ENCODE measurements around the gene RGS7. TPM values are rescaled to one million over a fixed set of nuclear protein-coding genes. Genes with fewer than 3 reads are reported as not detected.

Gene RGS7
- total and polyA plus RNA-seq, 2 experiments from 2014 or later: 0.22 to 0.73 TPM

GRCh38 chr1:241024834-241025233 is 332.2 kb downstream of the RGS7 start:
- Histone ChIP-seq H3K4me3 (no peak overlapping the region), H3K4me1 (ENCODE audit: insufficient read depth) (no peaks in the 10 kb centered on the region), H3K4me2 (no peak overlapping the region), H3K27me3 (no peaks in the 10 kb centered on the region), H3K9me2 (replicated peaks; ENCODE audit: insufficient read depth) (no peaks in the 10 kb centered on the region), H3K79me2 (no peaks in the 10 kb centered on the region), H4K20me1 (ENCODE audit: insufficient read depth, poor library complexity, severe bottlenecking) (no peaks in the 10 kb centered on the region), H3K9me3 (ENCODE audit: low read depth) (no peaks in the 10 kb centered on the region), H3K36me3 (replicated peaks; ENCODE audit: insufficient read depth, low read depth) (no peaks in the 10 kb centered on the region), H3K27ac (no peak overlapping the region), H2AFZ (no peak overlapping the region)
- no peak for TF ChIP-seq CTCF (IDR thresholded peaks at IDR 0.05; ENCODE audit: poor library complexity)
- TF ChIP-seq EZH2 (IDR thresholded peaks at IDR 0.05; ENCODE audit: borderline replicate concordance): no peak
- TF ChIP-seq EZH2phosphoT487 (IDR thresholded peaks at IDR 0.05; ENCODE audit: low read depth, severe bottlenecking, unreplicated experiment): no peak
- DNase-seq (ENCODE audit: low spot score): no peak
- 13% methylated on average over 3 of the region's 3 CpGs for WGBS (ENCODE audit: low lambda C conversion rate, missing lambda C conversion rate)

GRCh38 chr1:241022366-241022765 is 334.6 kb downstream of the RGS7 start:
- H3K36me3 ChIP-seq (replicated peaks; ENCODE audit: insufficient read depth, low read depth): no peaks in the 10 kb centered on the region
- H3K4me3 ChIP-seq: no peak overlapping the region
- H3K4me2 ChIP-seq: no peak overlapping the region
- H3K4me1 ChIP-seq (ENCODE audit: insufficient read depth): no peaks in the 10 kb centered on the region
- H3K9me3 ChIP-seq (ENCODE audit: low read depth): no peaks in the 10 kb centered on the region
- 87% methylated on average over 4 of the region's 4 CpGs for WGBS (ENCODE audit: low lambda C conversion rate, missing lambda C conversion rate)
- H3K9me2 ChIP-seq (replicated peaks; ENCODE audit: insufficient read depth): no peaks in the 10 kb centered on the region
- H3K27ac ChIP-seq: no peak overlapping the region
- TF ChIP-seq EZH2 (IDR thresholded peaks at IDR 0.05; ENCODE audit: borderline replicate concordance) (no peak), CTCF (IDR thresholded peaks at IDR 0.05; ENCODE audit: poor library complexity) (no peak), EZH2phosphoT487 (IDR thresholded peaks at IDR 0.05; ENCODE audit: low read depth, severe bottlenecking, unreplicated experiment) (no peak)
- H3K27me3 ChIP-seq: no peaks in the 10 kb centered on the region
- no peak overlapping the region for H2AFZ ChIP-seq
- no peaks in the 10 kb centered on the region for H4K20me1 ChIP-seq (ENCODE audit: insufficient read depth, poor library complexity, severe bottlenecking)
- no peaks in the 10 kb centered on the region for H3K79me2 ChIP-seq
- no peak for DNase-seq (ENCODE audit: low spot score)

- no peak for TF ChIP-seq EZH2phosphoT487 (IDR thresholded peaks at IDR 0.05; ENCODE audit: low read depth, severe bottlenecking, unreplicated experiment)
- TF ChIP-seq EZH2 (IDR thresholded peaks at IDR 0.05; ENCODE audit: borderline replicate concordance): no peak
- TF ChIP-seq CTCF (IDR thresholded peaks at IDR 0.05; ENCODE audit: poor library complexity): no peak
- Histone ChIP-seq H3K9me2 (replicated peaks; ENCODE audit: insufficient read depth) (no peaks in the 10 kb centered on the region), H3K4me1 (ENCODE audit: insufficient read depth) (no peaks in the 10 kb centered on the region), H3K9me3 (ENCODE audit: low read depth) (no peaks in the 10 kb centered on the region), H3K4me2 (no peak overlapping the region), H3K27ac (no peak overlapping the region), H3K4me3 (no peak overlapping the region), H3K27me3 (no peaks in the 10 kb centered on the region), H3K36me3 (replicated peaks; ENCODE audit: insufficient read depth, low read depth) (no peaks in the 10 kb centered on the region), H2AFZ (no peak overlapping the region), H4K20me1 (ENCODE audit: insufficient read depth, poor library complexity, severe bottlenecking) (no peaks in the 10 kb centered on the region), H3K79me2 (no peaks in the 10 kb centered on the region)
- 86% methylated on average over 6 of the region's 6 CpGs for WGBS (ENCODE audit: low lambda C conversion rate, missing lambda C conversion rate)
- DNase-seq (ENCODE audit: low spot score): no peak
These were observed 335.9 kb downstream of the RGS7 start for GRCh38 chr1:241020851-241021697.

Measured in hepatocyte (in vitro differentiated cells).